IPS DF 4.7 (cell line): Measurements from ENCODE around the gene PLEKHA4.
"Not testable (repeated sequence)": the region's sequence is repeated elsewhere in the genome, so short reads cannot be mapped to it uniquely, and the experiment has no call there.

ENCODE experiments used
- DNase-seq: peaks from one replicate; pipeline ENCODE4 v3.0.0-alpha.2; 2013; ENCODE audit warnings: low spot score; ENCODE audit errors: extremely low read depth

PLEKHA4 gene

GRCh38 chr19:48867123-48867745, 1.2 kb downstream of the PLEKHA4 start:
- DNase-seq, result no peak

GRCh38 chr19:48866692-48867091, 1.7 kb downstream of the PLEKHA4 start:
- DNase-seq, result no peak

- no peak for DNase-seq
Measured at GRCh38 chr19:48862827-48863226, 5.6 kb downstream of the PLEKHA4 start.

GRCh38 chr19:48861313-48861712, 7.1 kb downstream of the PLEKHA4 start:
- DNase-seq, result no peak

- DNase-seq, result no peak
Measured at GRCh38 chr19:48859711-48860572, 8.5 kb downstream of the PLEKHA4 start.

GRCh38 chr19:48858984-48859710, 9.3 kb downstream of the PLEKHA4 start:
- no peak for DNase-seq

GRCh38 chr19:48856921-48857320, 11.5 kb downstream of the PLEKHA4 start:
- DNase-seq, result no peak

GRCh38 chr19:48854103-48854502, 14.3 kb downstream of the PLEKHA4 start:
- no peak for DNase-seq

- DNase-seq, result no peak
Measured at GRCh38 chr19:48853483-48853882, 14.9 kb downstream of the PLEKHA4 start.

GRCh38 chr19:48852292-48852691, 16.1 kb downstream of the PLEKHA4 start:
- no peak for DNase-seq

- not testable (repeated sequence) for DNase-seq
Measured at GRCh38 chr19:48846659-48847058, 21.8 kb downstream of the PLEKHA4 start.

- DNase-seq, result no peak
Measured at GRCh38 chr19:48845384-48845783, 23.0 kb downstream of the PLEKHA4 start.

- DNase-seq, result no peak
Measured at GRCh38 chr19:48844472-48844871, 23.9 kb downstream of the PLEKHA4 start.

- no peak for DNase-seq
Measured at GRCh38 chr19:48842789-48843162, 25.6 kb downstream of the PLEKHA4 start.

- no peak for DNase-seq
Measured at GRCh38 chr19:48841571-48841970, 26.8 kb downstream of the PLEKHA4 start.

GRCh38 chr19:48841047-48841446, 27.4 kb downstream of the PLEKHA4 start:
- DNase-seq, result no peak

- DNase-seq, result no peak
Measured at GRCh38 chr19:48837687-48838086, 30.7 kb downstream of the PLEKHA4 start.

GRCh38 chr19:48837051-48837524, 31.3 kb downstream of the PLEKHA4 start:
- no peak for DNase-seq

GRCh38 chr19:48836089-48837017, 32.1 kb downstream of the PLEKHA4 start, which contains the start of gene HSD17B14:
Gene HSD17B14 (minus strand): TSS chr19:48836491. CDS start chr19:48836411, 80 bp downstream.
- no peak for DNase-seq

GRCh38 chr19:48835734-48836088, 32.7 kb downstream of the PLEKHA4 start:
- no peak for DNase-seq

- DNase-seq, result no peak
Measured at GRCh38 chr19:48833977-48834376, 34.4 kb downstream of the PLEKHA4 start.
